ENCODE data around the gene EGFR.

EGFR gene

GRCh38 chr7:55245271-55245723 lies 226.5 kb downstream of the EGFR start:
- Histone ChIP-seq H3K36me3 (replicated peaks) (no peaks in the 10 kb centered on the region), H3K4me3 (ENCODE audit: low read depth, low read length) (no peak overlapping the region), H3K27me3 (replicated peaks) (no peaks in the 10 kb centered on the region), H3K27ac (peak overlapping the region; percentile 63)
- TF ChIP-seq CTCF (IDR thresholded peaks at IDR 0.05; ENCODE audit: low read depth, low read length, missing control alignments) = no peak
- in situ Hi-C loops (cut with HindIII; ENCODE audit: low pct_ligation_motif_present, low sequenced_read_pairs) = no loop called here
- DNase-seq = peak; percentile 93

DNA sequence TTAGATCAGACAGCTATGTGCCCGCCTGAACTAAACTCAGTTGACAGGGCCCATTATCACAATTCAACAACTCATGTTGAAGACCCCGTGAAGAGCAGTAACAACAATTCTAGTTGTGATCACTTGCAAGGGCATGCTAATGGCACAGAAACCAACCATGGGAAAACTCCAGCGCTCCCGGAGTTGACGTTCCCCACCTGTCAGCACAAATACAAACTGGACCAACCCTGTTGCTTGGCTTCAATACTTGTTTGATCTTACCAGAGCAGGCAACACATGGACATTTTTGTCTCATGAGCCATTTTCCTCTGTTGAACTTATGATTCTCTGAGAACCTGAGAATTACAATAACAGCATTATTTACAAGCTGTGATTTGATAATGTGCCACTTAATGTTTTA lies 227.4 kb downstream of the EGFR start:
- H3K27me3 ChIP-seq (replicated peaks) = no peaks in the 10 kb centered on the region
- in situ Hi-C loops (cut with HindIII; ENCODE audit: low pct_ligation_motif_present, low sequenced_read_pairs) = no loop called here
- H3K27ac ChIP-seq = peak overlapping the region; percentile 63
- no peak for TF ChIP-seq CTCF (IDR thresholded peaks at IDR 0.05; ENCODE audit: low read depth, low read length, missing control alignments)
- no peaks in the 10 kb centered on the region for H3K36me3 ChIP-seq (replicated peaks)
- no peak for DNase-seq
- no peak overlapping the region for H3K4me3 ChIP-seq (ENCODE audit: low read depth, low read length)

DNA sequence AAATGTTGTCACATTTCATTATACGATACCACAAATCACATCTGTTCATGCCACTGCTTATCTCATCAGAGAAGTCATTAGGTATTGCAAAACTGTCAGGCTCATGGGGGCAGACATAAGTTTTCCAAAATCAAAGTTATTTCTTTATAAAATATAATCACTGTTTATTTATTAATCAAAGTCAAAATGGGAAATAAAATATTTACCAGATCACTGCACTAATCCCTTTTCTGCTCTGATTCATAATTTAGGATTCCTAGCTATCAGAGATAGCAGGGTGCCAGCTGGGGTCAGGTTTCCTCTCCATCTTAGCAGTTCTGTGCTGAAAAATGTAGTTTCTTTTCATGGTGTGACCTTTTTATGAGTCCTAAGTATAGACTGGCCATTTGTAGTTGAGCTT lies 228.6 kb downstream of the EGFR start:
- TF ChIP-seq CTCF (IDR thresholded peaks at IDR 0.05; ENCODE audit: low read depth, low read length, missing control alignments) = no peak
- in situ Hi-C loops (cut with HindIII; ENCODE audit: low pct_ligation_motif_present, low sequenced_read_pairs) = no loop called here
- Histone ChIP-seq H3K27me3 (replicated peaks) (no peaks in the 10 kb centered on the region), H3K36me3 (replicated peaks) (no peaks in the 10 kb centered on the region), H3K27ac (peak overlapping the region; percentile 40), H3K4me3 (ENCODE audit: low read depth, low read length) (no peak overlapping the region)
- DNase-seq = peak; percentile 45

- no peaks in the 10 kb centered on the region for H3K27me3 ChIP-seq (replicated peaks)
- H3K36me3 ChIP-seq (replicated peaks) = no peaks in the 10 kb centered on the region
- TF ChIP-seq CTCF (IDR thresholded peaks at IDR 0.05; ENCODE audit: low read depth, low read length, missing control alignments) = no peak
- no peak overlapping the region for H3K4me3 ChIP-seq (ENCODE audit: low read depth, low read length)
- in situ Hi-C loops (cut with HindIII; ENCODE audit: low pct_ligation_motif_present, low sequenced_read_pairs) = no loop called here
- DNase-seq = no peak
- H3K27ac ChIP-seq = no peak overlapping the region
Observed at GRCh38 chr7:55248526-55248925, 229.7 kb downstream of the EGFR start.

DNA sequence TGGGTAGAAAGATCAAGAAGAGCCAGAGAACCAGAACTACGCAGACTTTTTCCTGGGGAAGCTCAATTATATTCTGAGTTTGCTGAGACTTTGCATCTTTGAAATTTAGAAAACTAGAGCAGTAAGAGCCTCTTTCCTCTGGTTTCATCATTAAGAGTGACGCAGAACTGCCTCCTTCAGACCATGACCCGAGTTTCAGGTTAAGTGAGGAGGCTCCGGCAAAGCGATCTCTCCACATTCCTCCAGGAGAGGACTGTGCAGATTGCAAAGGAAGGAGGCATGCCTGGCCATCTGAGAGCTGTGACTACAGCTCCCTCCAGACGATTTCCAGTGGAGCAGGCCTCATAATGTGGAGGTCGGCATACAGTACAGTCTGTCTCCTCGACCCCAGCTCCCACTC lies 230.5 kb downstream of the EGFR start:
- no peak overlapping the region for H3K4me3 ChIP-seq (ENCODE audit: low read depth, low read length)
- no peak overlapping the region for H3K27ac ChIP-seq
- H3K27me3 ChIP-seq (replicated peaks) = no peaks in the 10 kb centered on the region
- DNase-seq = no peak
- no peak for TF ChIP-seq CTCF (IDR thresholded peaks at IDR 0.05; ENCODE audit: low read depth, low read length, missing control alignments)
- H3K36me3 ChIP-seq (replicated peaks) = no peaks in the 10 kb centered on the region
- in situ Hi-C loops (cut with HindIII; ENCODE audit: low pct_ligation_motif_present, low sequenced_read_pairs) = no loop called here

- Histone ChIP-seq H3K27me3 (replicated peaks) (no peaks in the 10 kb centered on the region), H3K36me3 (replicated peaks) (no peaks in the 10 kb centered on the region), H3K4me3 (ENCODE audit: low read depth, low read length) (no peak overlapping the region), H3K27ac (no peak overlapping the region)
- peak; percentile 77 for TF ChIP-seq CTCF (IDR thresholded peaks at IDR 0.05; ENCODE audit: low read depth, low read length, missing control alignments)
- DNase-seq = no peak
- in situ Hi-C loops (cut with HindIII; ENCODE audit: low pct_ligation_motif_present, low sequenced_read_pairs) = loop anchor here (25.0 kb wide), 1 partner anchor 463 kb away; no protein-coding TSS in a partner anchor
Observed at GRCh38 chr7:55250313-55250712, 231.5 kb downstream of the EGFR start.

Measured in brain microvascular endothelial cell (primary cell).